ENCODE results near the gene RNF146.
A peak's percentile ranks its signal among the peaks of the same experiment; 100 is the strongest.
"Not testable (repeated sequence)": the region's sequence is repeated elsewhere in the genome, so short reads cannot be mapped to it uniquely, and the experiment has no call there.

RNF146 gene

DNA sequence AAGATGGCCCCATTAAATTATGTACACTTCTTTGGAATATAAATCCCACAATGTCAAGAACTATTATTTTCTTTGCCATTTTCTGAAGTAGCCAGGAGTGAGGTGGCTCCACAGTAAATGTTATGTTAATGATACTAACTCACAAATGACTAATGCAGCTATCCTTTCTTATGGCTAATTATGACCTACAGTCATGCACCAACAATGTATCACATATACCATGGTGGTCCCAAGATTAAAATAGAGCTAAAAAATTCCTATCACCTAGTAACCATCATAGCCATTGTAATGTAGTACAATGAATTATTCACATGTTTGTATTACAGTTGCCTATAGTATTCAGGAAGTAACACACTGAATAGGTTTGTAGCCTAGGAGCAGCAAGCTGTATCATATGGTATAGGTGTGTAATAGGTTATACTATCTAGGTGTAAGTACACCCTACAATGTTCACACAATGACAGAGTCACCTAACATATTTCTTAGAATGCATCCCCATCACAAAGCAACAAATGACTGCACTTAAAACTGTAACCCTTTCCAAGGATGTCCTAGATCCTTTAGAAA is 61.5 kb downstream of the RNF146 start:
- TF ChIP-seq SPI1 (IDR thresholded peaks at IDR 0.05; ENCODE audit: borderline replicate concordance, low read depth) = no peak
- TF ChIP-seq POLR2AphosphoS5 (IDR thresholded peaks at IDR 0.05; ENCODE audit: low read depth) = no peak
- TF ChIP-seq GABPA (IDR thresholded peaks at IDR 0.05; ENCODE audit: low read depth) = no peak
- TF ChIP-seq, protein P1, sequence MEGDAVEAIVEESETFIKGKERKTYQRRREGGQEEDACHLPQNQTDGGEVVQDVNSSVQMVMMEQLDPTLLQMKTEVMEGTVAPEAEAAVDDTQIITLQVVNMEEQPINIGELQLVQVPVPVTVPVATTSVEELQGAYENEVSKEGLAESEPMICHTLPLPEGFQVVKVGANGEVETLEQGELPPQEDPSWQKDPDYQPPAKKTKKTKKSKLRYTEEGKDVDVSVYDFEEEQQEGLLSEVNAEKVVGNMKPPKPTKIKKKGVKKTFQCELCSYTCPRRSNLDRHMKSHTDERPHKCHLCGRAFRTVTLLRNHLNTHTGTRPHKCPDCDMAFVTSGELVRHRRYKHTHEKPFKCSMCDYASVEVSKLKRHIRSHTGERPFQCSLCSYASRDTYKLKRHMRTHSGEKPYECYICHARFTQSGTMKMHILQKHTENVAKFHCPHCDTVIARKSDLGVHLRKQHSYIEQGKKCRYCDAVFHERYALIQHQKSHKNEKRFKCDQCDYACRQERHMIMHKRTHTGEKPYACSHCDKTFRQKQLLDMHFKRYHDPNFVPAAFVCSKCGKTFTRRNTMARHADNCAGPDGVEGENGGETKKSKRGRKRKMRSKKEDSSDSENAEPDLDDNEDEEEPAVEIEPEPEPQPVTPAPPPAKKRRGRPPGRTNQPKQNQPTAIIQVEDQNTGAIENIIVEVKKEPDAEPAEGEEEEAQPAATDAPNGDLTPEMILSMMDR (IDR thresholded peaks at IDR 0.05; ENCODE audit: insufficient read depth, low read length) = no peak
- TF ChIP-seq, protein P2, sequence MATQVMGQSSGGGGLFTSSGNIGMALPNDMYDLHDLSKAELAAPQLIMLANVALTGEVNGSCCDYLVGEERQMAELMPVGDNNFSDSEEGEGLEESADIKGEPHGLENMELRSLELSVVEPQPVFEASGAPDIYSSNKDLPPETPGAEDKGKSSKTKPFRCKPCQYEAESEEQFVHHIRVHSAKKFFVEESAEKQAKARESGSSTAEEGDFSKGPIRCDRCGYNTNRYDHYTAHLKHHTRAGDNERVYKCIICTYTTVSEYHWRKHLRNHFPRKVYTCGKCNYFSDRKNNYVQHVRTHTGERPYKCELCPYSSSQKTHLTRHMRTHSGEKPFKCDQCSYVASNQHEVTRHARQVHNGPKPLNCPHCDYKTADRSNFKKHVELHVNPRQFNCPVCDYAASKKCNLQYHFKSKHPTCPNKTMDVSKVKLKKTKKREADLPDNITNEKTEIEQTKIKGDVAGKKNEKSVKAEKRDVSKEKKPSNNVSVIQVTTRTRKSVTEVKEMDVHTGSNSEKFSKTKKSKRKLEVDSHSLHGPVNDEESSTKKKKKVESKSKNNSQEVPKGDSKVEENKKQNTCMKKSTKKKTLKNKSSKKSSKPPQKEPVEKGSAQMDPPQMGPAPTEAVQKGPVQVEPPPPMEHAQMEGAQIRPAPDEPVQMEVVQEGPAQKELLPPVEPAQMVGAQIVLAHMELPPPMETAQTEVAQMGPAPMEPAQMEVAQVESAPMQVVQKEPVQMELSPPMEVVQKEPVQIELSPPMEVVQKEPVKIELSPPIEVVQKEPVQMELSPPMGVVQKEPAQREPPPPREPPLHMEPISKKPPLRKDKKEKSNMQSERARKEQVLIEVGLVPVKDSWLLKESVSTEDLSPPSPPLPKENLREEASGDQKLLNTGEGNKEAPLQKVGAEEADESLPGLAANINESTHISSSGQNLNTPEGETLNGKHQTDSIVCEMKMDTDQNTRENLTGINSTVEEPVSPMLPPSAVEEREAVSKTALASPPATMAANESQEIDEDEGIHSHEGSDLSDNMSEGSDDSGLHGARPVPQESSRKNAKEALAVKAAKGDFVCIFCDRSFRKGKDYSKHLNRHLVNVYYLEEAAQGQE (IDR thresholded peaks at IDR 0.05; ENCODE audit: insufficient replicate concordance, low read depth) = no peak
- Histone ChIP-seq H3K27me3 (ENCODE audit: insufficient read depth, poor library complexity, severe bottlenecking) (no peaks in the 10 kb centered on the region), H3K27ac (replicated peaks) (no peak overlapping the region), H3K4me3 (replicated peaks; ENCODE audit: insufficient read depth, low read length) (no peak overlapping the region)
- no peak for DNase-seq (ENCODE audit: low read depth in 1 of 2, low spot score in 1 of 2)

DNA sequence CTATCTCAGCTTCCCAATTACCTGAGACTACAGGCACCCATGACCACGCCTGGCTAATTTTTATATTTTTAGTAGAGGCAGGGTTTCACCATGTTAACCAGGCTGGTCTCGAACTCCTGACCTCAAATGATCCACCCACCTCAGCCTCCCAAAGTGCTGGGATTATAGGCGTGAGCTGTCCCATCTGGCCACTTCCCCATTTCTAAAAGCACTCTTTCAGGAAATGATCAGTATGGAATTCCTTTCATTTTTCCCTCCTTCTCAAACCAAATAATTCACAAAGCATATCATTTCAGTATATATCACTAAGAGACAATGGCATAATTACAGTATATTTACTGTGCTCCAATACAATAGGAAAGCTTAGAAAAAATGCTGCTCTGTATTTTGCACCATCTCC is 64.6 kb downstream of the RNF146 start:
- not testable (repeated sequence) for DNase-seq (ENCODE audit: low read depth in 1 of 2, low spot score in 1 of 2); H3K4me3 ChIP-seq (replicated peaks; ENCODE audit: insufficient read depth, low read length); H3K27me3 ChIP-seq (ENCODE audit: insufficient read depth, poor library complexity, severe bottlenecking)

DNA sequence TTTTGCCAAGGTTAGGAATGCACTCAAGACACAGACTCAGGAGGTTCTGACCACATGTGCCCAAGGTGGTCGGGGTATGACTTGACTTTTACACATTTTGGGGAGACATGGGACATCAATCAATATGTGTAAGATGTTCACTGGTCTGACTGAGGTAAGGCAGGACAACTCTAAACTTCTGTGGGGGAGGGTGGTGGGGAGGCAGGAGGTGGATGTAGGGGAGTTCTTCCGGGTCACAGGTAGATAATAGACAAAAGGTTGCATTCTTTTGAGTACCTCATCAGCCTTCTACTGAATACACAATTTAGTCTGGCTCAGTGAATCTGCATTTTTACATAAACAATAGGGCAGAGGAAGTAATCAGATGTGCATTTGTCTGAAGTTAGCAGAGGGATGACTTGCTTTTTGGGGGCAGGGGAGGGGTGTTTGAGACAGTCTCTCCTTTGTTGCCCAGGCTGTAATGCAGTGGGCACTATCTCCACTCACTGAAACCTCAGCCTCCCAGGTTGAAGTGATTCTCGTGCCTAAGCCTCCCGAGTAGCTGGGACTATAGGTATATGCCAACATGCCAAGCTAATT is 65.8 kb downstream of the RNF146 start:
- TF ChIP-seq, protein P1 (IDR thresholded peaks at IDR 0.05; ENCODE audit: insufficient read depth, low read length) = no peak
- TF ChIP-seq, protein P2 (IDR thresholded peaks at IDR 0.05; ENCODE audit: insufficient replicate concordance, low read depth) = no peak
- H3K27me3 ChIP-seq (ENCODE audit: insufficient read depth, poor library complexity, severe bottlenecking) = no peaks in the 10 kb centered on the region
- H3K27ac ChIP-seq (replicated peaks) = no peak overlapping the region
- DNase-seq (ENCODE audit: low read depth in 1 of 2, low spot score in 1 of 2) = no peak
- H3K4me3 ChIP-seq (replicated peaks; ENCODE audit: insufficient read depth, low read length) = no peak overlapping the region

More for the DNA sequence above, 64.6 kb downstream of the RNF146 start:
- H3K27ac ChIP-seq (replicated peaks) = not testable (repeated sequence)
- peak; percentile 53 for TF ChIP-seq SPI1 (IDR thresholded peaks at IDR 0.05; ENCODE audit: borderline replicate concordance, low read depth)

Data from HL-60 (cell line).